Muscle of back (tissue), 11 donors: ENCODE results near the gene PIGV. TPM values are rescaled to one million over a fixed set of nuclear protein-coding genes. Genes with fewer than 3 reads are reported as not detected.

Source experiments
- DNase-seq, 3 donors: peaks; one replicate each; pipeline versions ENCODE4 v3.0.0 to v3.0.0-alpha.2; 2013
- polyA plus RNA-seq, 10 donors: library from polyadenylated mRNA; unstranded; fragments of 120-200 nt; gene quantifications; one replicate each; pipeline ENCODE4 v1.2.1, GENCODE V29; 2013; ENCODE audit not compliant: insufficient read length in 10 of 10

Gene PIGV
- polyA plus RNA-seq, 10 donors, result 5.3 to 9.8 (median 7.2) TPM

- peak; percentile 16 to 92 (median 33) for DNase-seq
Measured at GRCh38 chr1:26771643-26772321, 16.0 kb upstream of the PIGV start.

- DNase-seq, result peak in 1 of 3 donors; percentile 98
Measured at GRCh38 chr1:26772687-26773086, 15.1 kb upstream of the PIGV start.

- DNase-seq, result no peak
Measured at GRCh38 chr1:26774462-26774861, 13.3 kb upstream of the PIGV start.

- DNase-seq, result no peak
Measured at GRCh38 chr1:26775666-26776065, 12.1 kb upstream of the PIGV start.

GRCh38 chr1:26779098-26779668 is 8.6 kb upstream of the PIGV start:
- DNase-seq, result no peak

GRCh38 chr1:26780344-26780957 is 7.3 kb upstream of the PIGV start:
- no peak for DNase-seq

- DNase-seq, result no peak
Measured at GRCh38 chr1:26781206-26781825, 6.4 kb upstream of the PIGV start.

GRCh38 chr1:26782521-26783212 is 5.1 kb upstream of the PIGV start:
- no peak for DNase-seq

GRCh38 chr1:26783646-26784022 is 4.1 kb upstream of the PIGV start:
- DNase-seq, result no peak

- DNase-seq, result peak in 2 of 3 donors; percentile 12 to 42
Measured at GRCh38 chr1:26784023-26784871, 3.5 kb upstream of the PIGV start.

- no peak for DNase-seq
Measured at GRCh38 chr1:26784886-26785285, 2.9 kb upstream of the PIGV start.

GRCh38 chr1:26785611-26786436 is 1.9 kb upstream of the PIGV start:
- peak; percentile 30 to 83 (median 65) for DNase-seq

- peak; percentile 78 to 92 (median 81) for DNase-seq
Measured at GRCh38 chr1:26786437-26787380, 1.0 kb upstream of the PIGV start.

GRCh38 chr1:26787381-26787705 is 407 bp upstream of the PIGV start:
- no peak for DNase-seq

GRCh38 chr1:26788515-26788785 is 700 bp downstream of the PIGV start:
- DNase-seq, result no peak

GRCh38 chr1:26788836-26789611 is 1.3 kb downstream of the PIGV start:
- peak; percentile 89 to 95 (median 91) for DNase-seq

GRCh38 chr1:26789612-26789865 is 1.8 kb downstream of the PIGV start:
- no peak for DNase-seq

- DNase-seq, result no peak
Measured at GRCh38 chr1:26789931-26790330, 2.2 kb downstream of the PIGV start.

- no peak for DNase-seq
Measured at GRCh38 chr1:26790551-26790953, 2.8 kb downstream of the PIGV start.
